ENCODE measurements around the gene OR52K1. TPM values are rescaled to one million over a fixed set of nuclear protein-coding genes. Genes with fewer than 3 reads are reported as not detected.

Gene OR52K1
- total RNA-seq, 4 donors from 2014 or later: not detected

- peaks cover 0 to 25% (median 15%) of the 10 kb centered on the region in 3 donors for H3K9me3 ChIP-seq
- intact Hi-C loops (cut with DNase I): no loop called here
- H3K27me3 ChIP-seq: no peaks in the 10 kb centered on the region
- DNase-seq: no peak
- H3K36me3 ChIP-seq: no peaks in the 10 kb centered on the region
- H3K4me1 ChIP-seq: peaks cover 0 to 14% (median 0%) of the 10 kb centered on the region in 3 donors
- no peak overlapping the region for H3K27ac ChIP-seq
- H3K4me3 ChIP-seq: no peak overlapping the region
- TF ChIP-seq CTCF (IDR thresholded peaks at IDR 0.05): no peak
- TF ChIP-seq POLR2A (IDR thresholded peaks at IDR 0.05): no peak
These were observed 15.5 kb upstream of the OR52K1 start for GRCh38 chr11:4466871-4467442.

- H3K27me3 ChIP-seq: no peaks in the 10 kb centered on the region
- no peak for DNase-seq
- no peak for TF ChIP-seq POLR2A (IDR thresholded peaks at IDR 0.05)
- TF ChIP-seq CTCF (IDR thresholded peaks at IDR 0.05): no peak
- no peak overlapping the region for H3K4me3 ChIP-seq
- intact Hi-C loops (cut with DNase I): no loop called here
- H3K4me1 ChIP-seq: peaks cover 0 to 14% (median 0%) of the 10 kb centered on the region in 3 donors
- no peak overlapping the region for H3K27ac ChIP-seq
- peaks cover 0 to 23% (median 14%) of the 10 kb centered on the region in 3 donors for H3K9me3 ChIP-seq
- 65 to 98% methylated on average over 3 of the region's 3 CpGs for WGBS, 2 donors
- H3K36me3 ChIP-seq: no peaks in the 10 kb centered on the region
These were observed 14.4 kb upstream of the OR52K1 start for GRCh38 chr11:4467811-4468606.

- H3K4me1 ChIP-seq: peaks cover 0 to 5% (median 0%) of the 10 kb centered on the region in 3 donors
- no peaks in the 10 kb centered on the region for H3K36me3 ChIP-seq
- no peaks in the 10 kb centered on the region for H3K27me3 ChIP-seq
- no peaks in the 10 kb centered on the region for H3K9me3 ChIP-seq
- no peak overlapping the region for H3K4me3 ChIP-seq
- intact Hi-C loops (cut with DNase I): no loop called here
- no peak for DNase-seq
- TF ChIP-seq CTCF (IDR thresholded peaks at IDR 0.05): no peak
- no peak for TF ChIP-seq POLR2A (IDR thresholded peaks at IDR 0.05)
- H3K27ac ChIP-seq: no peak overlapping the region
- WGBS, 2 donors: 52 to 78% methylated on average over 1 of the region's 1 CpG
These were observed 2.8 kb upstream of the OR52K1 start for GRCh38 chr11:4479644-4480043.

GRCh38 chr11:4480577-4481239 is 1.7 kb upstream of the OR52K1 start:
- no peak for DNase-seq
- intact Hi-C loops (cut with DNase I): no loop called here

More at GRCh38 chr11:4480577-4481239, 1.7 kb upstream of the OR52K1 start:
- H3K27ac ChIP-seq: no peak overlapping the region
- no peak for TF ChIP-seq CTCF (IDR thresholded peaks at IDR 0.05)
- TF ChIP-seq POLR2A (IDR thresholded peaks at IDR 0.05): no peak
- WGBS, 2 donors: 42 to 44% methylated on average over 4 of the region's 4 CpGs
- H3K27me3 ChIP-seq: no peaks in the 10 kb centered on the region
- H3K9me3 ChIP-seq: no peaks in the 10 kb centered on the region
- H3K36me3 ChIP-seq: no peaks in the 10 kb centered on the region
- peaks cover 0 to 5% (median 0%) of the 10 kb centered on the region in 3 donors for H3K4me1 ChIP-seq
- no peak overlapping the region for H3K4me3 ChIP-seq

All from esophagus squamous epithelium (tissue), 5 donors.